Measurements from ENCODE around the gene MRPL18.
"Not testable (repeated sequence)": the region's sequence is repeated elsewhere in the genome, so short reads cannot be mapped to it uniquely, and the experiment has no call there.

The MRPL18 gene

DNA sequence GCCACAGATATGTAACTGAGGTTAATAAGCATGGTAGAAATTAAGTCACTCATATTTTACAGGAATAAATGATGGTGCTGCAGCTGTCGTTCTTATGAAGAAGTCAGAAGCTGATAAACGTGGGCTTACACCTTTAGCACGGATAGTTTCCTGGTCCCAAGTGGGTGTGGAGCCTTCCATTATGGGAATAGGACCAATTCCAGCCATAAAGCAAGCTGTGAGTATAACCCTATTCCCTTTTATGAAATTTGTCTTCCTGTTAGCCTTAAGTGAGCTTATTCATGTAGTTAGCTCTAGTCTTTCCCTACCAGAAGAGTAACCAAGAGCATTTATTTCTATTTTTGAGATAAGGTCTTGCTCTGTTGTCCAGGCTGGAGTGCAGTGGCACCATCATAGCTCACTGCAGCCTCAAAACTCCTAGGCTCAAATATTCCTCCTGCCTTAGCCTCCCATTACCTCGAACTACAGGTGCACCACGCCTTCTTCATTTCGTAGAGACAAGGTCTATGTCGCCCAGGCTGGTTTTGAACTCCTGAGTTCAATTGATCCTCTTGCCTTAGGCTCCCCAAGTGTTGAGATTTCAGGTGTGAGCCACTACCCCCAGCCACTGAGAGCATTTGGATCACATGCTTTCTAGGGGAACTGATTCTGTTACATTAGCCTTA is 12.9 kb upstream of the MRPL18 start:
- no peak for DNase-seq

DNA sequence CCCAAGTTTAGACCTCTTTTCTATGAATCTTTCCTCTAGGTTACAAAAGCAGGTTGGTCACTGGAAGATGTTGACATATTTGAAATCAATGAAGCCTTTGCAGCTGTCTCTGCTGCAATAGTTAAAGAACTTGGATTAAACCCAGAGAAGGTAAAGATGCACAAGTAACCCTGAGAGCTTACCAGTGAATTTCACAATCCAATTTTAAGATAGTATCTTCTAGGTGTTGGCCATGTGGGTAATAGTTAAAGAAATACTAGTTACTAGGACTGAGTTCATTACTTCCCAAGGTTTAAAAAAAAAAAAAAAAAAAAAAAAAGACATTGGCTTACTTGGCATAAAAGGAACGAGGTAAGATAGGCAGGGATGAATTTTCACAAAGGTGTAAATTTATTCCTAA is 12.1 kb upstream of the MRPL18 start:
- no peak for DNase-seq

DNA sequence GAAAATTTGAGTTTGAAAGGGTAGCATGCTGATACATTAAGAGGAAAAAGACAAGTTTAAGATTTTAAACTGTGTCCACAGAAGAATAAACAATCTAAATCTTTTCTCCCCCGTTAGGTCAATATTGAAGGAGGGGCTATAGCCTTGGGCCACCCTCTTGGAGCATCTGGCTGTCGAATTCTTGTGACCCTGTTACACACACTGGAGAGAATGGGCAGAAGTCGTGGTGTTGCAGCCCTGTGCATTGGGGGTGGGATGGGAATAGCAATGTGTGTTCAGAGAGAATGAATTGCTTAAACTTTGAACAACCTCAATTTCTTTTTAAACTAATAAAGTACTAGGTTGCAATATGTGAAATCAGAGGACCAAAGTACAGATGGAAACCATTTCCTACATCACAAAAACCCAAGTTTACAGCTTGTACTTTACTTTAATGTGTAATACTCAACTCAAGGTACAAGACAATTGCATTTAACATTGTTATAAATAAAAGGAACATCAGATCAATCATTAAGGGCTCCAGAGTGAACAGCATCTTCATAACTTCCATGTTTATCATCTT is 11.6 kb upstream of the MRPL18 start:
- DNase-seq = no peak

DNA sequence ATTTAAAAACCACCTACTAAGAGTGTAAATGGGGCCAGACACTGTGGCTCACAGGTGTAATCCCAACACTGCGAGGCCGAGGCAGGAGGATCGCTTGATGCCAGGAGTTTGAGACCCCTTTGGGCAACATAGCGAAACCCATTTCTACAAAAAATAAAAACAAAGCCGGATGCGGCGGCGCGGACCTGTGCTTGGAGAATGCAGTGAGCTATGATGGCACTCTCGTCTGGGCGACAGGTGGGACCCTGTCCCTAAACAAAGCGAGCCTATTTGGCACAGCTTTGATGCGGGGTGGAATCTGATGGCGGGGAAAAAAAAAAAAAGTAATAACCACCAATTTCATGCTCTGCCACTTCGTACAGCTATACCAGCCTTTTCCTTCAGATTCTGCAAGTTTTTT is 2.0 kb upstream of the MRPL18 start:
- no peak for DNase-seq

DNA sequence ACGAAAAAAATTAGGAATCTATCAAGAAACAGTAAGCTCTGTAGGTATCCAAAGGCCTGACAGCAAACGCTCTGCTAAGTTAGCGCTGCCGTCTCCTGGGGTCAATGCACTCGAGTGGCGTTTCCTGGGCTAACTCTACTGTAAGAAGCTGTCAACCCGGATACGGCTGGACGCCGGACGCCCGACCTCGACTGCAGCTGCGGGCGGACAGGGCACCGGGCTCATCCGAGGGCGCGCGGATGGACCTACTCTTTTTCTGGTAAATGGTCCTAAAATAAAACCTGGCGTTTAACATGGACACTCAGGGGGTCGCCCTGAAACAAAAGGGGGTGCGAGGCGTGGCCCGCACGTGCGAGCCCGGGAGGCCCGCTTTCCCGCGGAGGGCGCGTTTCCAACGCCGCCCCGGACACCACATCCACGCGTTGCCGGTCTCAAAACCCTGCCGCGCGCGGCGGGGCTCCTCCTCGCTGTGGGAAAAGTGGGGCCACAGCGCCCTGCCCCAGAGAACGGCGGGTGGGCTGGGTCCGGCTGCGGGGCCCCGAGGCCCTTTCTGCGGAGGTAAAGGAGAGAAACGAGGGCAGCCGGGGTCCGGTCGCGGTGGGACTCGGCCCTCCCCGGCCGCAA is 1.4 kb upstream of the MRPL18 start:
- no peak for DNase-seq

DNA sequence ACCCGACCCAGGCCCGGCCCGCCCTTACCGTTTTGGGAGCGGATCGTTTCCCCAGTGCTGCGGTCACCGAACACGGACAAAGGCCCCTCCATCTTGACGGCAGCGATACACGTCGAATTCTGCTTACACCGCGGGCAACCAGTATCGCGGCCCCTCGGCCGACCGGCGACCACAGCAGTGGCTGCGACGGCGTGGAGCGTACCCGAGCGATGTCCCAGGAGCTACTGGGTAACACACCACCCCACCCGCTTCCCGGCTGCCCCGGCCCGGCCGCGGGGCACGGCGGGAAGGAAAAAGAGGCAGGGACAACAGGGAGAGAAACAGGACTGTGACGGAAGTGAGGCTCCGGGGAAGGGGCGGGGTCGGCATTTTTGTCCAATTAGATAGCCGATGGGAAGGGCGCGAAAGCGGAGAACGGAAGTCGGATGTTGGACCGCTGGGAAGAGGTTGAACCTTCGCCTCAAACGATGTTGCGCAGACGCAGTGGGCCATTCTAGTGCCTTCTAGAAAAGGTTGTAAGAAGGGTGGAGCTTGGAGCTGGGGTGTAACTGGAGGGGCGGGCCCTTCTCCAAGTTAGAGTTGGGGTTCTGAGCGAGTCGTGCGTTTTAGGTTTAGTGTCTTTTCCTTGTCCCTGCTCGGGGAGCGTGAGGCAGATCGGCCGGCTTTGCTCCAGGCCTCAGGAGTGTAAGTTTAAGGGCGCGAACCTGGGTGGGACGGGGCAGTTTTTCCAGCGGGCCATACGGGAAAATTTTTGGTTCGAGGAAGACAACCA is 704 bp upstream of the MRPL18 start, which contains the start of gene TCP1:
Gene TCP1 (minus strand): TSS at position 226 of the 772 bp plus-strand sequence. CDS start 134 bp downstream, at position 92.
- peak; percentile 97 to 98 for DNase-seq

DNA sequence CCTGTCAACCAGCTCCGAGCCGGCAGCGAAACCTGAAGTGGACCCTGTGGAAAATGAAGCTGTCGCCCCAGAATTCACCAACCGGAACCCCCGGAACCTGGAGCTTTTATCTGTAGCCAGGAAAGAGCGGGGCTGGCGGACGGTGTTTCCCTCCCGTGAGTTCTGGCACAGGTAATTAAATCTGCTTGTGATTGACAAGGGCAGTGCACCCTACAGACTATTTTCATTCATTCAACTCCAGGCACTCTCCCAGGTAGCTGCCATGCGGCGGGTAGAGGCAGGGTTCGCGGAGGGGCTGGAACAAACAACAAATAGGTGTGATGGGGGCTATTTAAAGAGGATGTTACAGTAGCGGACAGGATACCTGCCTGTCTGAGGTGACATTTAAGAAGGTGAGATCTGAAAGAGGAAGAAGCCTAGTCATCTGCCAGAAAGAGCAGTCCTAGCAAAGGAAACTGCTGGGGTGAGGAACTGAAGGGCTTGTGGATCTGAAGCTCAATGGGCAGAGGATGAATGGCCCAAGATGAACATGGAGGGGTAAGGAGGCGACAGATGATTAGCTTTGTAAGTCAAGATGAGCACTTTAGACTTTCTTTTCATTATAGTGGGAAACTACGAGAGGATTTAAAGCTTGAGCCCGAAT is 810 bp downstream of the MRPL18 start:
- DNase-seq = no peak

DNA sequence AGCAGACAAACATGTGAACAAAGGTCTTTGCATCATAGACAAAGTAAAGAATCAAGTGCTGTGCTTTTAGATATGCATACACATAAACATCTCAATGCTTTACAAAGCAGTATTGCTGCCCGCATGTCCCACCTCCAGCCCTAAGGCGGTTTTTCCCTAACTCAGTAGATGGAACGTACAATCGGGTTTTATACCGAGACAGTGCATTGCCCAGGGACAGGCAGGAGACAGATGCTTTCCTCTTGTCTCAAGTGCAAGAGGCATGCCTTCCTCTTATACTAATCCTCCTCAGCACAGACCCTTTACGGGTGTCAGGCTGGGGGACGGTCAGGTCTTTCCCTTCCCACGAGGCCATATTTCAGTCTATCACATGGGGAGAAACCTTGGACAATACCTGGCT is 4.7 kb downstream of the MRPL18 start:
- DNase-seq = not testable (repeated sequence)

DNA sequence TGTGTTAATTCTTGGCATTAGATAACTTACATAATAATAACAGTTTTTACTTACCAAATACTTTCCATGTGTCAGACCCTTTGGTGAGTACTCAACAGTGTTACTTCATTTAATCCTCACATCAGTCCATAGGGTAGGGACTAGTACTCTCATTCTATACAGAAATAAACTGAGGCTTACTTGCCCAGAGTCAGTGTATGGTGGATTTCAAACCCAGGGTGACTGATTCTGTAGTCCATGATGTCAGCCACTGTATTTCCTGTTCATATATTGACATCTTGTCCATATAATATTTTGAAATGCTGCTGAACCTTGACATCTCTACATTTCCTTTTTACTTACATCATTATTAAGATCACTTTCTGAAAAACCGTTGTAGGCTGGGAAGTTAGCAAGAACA is 7.3 kb downstream of the MRPL18 start:
- DNase-seq = no peak

DNA sequence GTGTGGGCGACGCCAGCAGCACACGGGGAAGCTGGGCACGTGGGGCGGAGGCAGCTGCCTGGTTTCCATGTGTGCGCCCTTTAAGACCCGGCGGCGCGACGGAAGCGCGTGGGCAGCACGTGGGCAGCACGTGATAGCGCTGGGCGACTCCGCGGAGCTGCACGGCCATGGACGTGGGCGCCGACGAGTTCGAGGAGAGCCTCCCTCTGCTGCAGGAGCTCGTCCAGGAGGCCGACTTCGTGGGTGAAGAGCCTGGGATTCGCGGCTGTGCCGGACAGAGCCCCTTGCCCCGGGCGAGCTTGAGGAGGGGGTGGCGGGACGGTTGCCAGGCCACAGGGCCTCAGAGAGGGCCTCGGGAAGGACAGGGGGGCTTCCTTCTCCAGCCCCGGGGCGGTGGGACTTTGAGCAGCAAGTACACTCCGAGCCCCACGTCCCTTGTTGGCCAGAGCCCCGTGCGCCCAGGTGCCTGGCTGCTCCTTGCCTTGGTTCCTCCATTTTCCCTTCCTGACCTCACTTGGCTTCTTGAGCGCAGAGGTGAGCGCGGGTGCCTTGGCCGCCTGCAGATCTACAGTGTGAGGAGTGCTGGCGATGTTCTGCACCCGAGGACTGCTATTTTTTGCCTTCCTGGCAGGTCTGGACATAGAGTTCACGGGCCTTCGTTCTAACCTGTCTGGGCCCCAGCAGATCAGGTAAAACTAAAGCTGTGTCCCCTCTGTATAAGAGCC is 10.0 kb downstream of the MRPL18 start, which contains the start of gene PNLDC1:
Gene PNLDC1 (plus strand): TSS at position 136 of the 725 bp plus-strand sequence. CDS start 32 bp downstream, at position 168.
- no peak for DNase-seq

DNA sequence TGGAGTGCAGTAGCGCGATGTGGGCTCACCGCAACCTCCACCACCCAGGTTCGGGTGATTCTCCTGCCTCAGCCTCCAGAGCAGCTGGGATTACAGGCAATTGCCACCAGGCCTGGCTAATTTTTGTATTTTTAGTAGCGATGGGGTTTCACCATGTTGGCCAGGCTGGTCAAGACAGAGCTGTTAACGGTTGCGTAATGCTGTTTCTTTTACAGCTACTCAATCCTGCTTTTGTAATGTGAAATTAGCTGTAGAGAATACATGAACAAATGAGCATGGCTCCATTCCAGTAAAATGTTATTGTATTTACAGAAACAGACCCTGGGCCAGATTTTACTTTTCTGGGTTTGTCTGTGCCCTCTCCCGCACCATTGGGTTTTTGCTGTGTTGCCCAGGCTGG is 11.7 kb downstream of the MRPL18 start:
- DNase-seq = no peak

DNA sequence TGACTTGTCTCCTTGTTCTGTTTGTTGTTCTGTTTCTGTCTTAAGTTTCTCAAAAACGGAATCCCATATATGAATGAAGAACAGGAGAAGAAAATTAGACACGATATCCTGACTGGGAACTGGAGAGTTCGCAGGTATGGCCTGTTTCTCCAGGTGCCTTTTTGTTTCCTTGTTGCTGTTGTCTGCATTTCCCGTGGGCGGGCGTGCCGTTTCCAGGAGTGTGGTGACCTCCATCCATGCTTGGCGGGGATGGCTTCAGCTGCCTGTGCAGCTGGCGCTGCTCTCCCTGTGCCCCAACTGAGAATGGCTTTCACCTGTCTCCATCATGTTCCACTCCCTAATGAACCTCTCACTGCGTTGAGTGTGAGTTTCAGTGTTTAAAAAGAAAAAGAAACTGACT is 14.2 kb downstream of the MRPL18 start:
- DNase-seq = no peak

DNA sequence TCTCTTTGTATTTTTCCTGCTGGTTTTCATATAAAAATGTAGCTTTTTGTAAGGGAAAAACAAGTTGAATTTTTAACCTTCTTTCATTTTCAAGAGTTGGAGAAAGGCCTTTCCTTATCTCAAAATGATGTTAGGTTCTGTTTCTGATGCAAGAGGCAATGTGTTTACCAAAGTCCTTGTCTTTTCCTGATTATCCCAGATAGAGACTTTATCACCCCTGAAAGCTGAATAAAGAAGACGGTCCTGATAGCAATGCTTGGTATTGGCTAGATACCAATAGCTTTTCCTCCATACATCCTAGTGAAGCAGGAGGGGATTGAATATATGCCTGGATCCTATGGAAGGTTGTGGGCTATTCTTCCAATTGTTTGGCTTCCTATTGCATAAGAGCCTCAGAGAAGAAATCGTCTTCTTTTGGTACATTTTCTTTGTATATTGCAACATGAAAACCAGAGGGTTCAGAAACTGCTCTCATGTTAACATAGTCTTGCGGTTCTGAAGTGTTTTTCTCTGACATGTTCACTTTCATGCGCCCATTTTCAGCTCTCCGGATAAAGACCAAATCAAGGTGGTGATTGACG is 15.3 kb downstream of the MRPL18 start:
- DNase-seq = no peak

DNA sequence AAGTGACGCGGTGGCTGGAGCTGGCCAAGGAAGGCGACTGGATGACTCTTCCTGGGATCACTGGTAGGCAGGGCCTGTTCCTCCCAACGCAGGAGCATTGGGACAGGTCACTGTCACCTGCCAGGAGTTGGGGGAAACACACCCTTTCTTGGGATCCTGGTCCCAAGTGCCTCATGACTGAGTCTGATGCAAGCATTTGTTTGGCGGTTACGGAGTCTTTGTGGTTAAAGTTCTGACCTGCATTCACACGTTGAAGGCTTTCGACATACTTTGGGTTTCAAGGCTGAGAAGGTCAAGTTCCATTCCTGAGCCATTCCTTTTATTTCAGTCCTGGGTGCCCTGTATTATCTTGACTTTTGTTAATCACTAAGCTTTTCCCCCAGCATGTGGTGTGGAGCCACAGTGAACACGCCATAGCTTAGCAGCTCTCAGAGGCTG is 15.8 kb downstream of the MRPL18 start:
- DNase-seq = no peak

DNA sequence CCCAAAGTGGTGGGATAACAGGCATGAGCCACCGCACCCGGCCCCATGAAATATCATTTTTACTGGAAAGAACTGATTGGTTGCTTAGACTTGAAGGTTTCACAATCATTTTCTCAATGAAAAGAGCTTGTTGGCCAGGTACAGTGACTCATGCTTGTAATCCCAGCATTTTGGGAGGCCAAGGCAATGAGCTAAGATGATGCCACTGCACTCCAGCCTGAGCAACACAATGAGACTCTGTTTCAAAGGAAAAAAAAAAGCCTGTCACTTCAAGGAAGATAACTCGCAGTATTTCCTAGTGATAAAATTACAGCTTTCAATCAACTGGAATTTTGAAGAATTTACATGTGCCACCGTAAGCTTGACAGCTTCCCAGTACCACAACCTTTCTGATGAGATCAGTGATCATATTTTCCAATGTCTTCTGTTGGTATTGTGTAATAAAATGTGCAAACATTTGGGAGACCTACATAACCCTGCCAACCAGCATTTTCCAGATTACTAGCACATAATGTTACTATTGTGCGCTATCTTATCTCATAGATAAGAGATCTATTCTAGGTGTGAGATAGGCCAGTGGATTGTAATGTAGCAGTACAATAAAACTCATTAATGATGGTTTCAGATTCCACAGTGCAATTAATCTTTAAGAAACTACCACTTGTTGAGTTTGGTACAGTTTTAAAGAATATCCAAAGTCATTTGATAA is 17.0 kb downstream of the MRPL18 start:
- DNase-seq = no peak

DNA sequence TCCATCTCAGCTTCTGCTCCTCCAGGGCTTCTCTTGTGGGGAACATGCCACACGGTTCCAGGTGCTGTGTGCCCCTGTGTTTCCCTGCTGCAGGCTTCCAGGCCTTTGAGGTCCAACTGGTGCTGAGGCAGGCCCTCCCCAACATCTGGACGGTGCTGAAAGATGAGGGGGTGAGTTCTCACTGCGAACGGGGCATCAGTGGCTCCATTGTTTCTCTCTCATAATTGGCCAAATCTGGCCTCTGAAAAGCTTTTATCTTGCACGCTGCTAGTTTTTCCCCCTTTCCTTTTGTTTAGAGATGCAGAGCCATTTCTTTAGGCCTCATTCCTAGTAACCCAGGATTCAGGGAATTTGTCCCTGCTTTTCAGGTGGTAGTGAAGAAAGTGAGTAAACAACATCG is 18.4 kb downstream of the MRPL18 start:
- no peak for DNase-seq

DNA sequence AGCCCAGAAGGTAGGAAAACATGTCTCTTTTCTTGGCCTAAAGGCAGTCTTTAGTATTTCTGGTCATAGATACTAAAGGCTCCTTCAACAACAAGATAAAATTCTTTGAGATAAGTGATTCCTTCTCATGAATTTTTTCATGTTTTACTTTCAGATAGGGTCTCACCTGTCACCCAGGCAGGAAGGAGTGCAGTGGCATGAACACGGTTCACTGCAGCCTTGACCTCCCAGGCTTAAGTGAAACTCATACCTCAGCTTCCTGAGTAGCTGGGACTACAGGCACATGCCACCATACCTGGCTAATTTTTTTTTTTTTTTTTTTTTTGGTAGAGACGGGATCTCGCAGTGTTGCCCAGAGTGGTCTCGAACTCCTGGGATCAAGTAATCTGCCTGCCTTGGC is 18.9 kb downstream of the MRPL18 start:
- no peak for DNase-seq

DNA sequence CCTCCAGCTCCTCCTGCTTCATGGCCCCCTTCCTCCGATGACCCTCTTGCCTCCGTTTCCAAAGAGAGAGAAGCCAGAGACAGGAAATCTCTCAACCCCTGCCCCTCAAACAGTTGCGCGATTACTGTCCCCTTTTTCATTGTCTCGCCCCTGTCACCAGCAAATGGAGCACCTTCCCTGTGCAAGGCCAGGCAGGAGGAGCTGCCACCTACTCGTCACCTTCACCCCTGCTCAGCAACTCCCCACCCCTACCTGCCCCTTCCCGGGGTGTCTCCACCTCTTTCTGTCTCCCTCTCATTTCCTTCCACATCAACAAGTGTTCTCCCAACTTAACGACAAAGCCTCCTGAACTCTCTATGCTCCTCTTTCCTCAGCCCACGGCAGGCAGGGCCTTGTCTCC is 23.5 kb downstream of the MRPL18 start:
- DNase-seq = no peak

DNA sequence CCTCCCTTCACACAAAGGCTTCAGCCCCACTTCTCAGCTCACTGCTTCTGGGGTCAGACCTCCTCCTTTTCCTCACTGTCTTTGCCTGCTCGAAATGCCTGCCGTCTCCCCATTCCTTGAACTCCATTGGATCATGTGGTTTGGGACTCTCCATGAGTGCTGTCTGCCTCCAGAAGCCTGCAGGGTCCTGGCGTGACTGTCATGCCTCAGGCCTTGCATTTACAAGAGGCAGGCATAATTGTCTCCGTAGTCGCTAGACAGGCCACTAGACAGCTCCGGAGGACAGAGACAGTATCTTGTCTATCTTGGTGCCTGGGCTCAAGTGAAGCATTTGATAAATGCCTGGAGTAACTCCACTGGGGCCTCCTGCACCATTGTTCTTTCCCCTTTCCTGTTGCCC is 25.1 kb downstream of the MRPL18 start:
- no peak for DNase-seq

DNA sequence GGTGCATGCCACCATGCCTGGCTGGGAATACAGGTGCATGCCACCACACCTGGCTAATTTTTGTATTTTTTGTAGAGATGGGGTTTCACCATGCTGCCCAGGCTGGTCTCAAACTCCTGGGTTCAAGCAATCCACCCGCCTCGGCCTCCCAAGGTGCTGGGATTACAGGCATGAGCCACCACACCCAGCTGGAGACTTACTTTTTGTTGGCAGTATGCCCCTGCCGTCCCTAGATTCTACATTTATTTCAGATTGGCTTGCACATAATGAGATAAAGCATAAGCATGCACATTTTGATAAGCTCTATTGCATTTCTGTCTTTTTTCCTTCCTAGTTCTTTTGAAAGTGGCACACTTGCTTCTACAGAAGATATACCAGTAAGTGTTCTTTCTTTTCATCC is 26.5 kb downstream of the MRPL18 start:
- DNase-seq = not testable (repeated sequence)
